ENCODE data around the gene SOX14.

The SOX14 gene

DNA sequence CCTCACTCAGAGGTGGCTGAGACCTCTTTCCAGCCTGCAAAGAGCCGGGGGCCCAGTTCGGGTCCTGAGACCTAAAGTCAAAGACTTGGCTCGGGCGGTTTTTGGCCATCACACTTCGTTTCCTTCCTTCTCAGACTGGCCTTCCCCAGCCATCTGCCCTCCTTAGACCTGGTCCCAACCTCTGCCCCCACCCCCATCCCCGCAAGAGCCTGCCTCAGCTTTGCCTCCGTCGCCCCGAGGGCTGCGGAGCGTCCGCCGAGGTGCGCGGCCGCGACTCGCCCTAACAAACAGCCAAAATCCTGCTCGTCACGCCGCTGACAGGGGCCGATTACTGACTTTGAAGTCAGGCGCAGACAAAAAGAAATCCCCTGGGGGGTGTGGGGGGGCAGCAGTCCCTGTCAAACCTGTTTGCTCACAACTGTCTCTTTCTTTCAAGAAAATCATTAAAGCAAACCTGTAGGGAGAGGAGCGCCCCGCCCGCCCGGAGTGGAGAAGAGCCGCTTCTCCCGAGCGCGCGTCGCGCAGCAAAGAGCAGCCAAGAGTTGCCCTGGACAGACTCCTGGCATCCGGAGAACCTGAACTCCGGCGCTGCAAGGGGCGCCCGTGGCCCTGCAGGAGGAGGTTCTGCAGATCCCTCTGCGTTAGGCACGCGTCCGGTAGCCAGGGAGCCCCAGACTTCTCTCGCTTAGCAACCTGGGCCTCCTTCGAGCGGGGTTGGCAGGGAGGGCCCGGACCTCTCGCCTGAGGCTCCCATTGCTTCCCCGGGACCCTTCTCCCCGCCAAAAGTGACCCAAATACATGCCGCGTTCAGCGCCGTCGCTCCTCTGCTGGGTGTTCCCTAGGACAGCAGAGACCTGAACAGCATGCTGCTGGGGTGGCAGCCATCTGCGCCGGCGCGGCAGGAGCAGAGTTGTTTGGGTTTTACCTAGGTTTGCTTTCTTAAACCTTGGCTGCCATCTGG is 4.5 kb downstream of the SOX14 start:
- DNase-seq (ENCODE audit: low read depth) = no peak

DNA sequence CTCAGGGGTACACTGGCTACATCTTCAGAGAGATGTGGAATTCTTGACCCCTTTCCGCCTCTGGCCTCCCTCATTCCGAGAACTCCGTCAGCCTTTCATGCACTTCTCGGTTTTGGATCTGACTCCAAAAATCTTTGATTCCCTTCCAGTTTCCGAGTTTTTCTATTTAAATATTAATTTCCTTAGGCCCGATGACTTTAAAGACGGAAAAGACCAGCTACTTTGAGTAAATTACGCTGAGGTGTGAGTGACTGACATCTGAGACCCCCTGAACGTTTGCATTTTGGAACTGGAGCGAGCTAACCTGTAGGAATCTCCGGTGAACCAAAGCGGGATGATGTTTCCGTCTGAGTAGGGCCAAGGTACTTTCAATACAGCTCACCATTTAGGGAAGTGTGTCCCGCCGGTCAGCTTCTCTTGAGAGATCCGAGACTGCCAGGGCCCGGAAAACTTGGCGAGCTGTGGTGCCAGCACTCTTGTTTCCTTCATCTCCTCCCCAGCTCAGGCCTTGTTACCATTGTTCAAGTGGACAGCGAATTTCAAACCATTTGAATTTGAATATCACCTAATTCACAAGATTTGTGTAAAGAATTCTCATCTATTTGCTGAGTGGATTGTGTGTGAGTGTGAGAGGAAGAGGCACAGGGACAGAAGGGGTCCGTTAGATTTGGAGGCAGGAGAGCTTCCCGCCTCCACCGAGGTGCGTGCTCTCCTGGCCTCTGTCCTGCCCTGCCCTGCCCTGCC is 5.4 kb downstream of the SOX14 start:
- DNase-seq (ENCODE audit: low read depth) = no peak

DNA sequence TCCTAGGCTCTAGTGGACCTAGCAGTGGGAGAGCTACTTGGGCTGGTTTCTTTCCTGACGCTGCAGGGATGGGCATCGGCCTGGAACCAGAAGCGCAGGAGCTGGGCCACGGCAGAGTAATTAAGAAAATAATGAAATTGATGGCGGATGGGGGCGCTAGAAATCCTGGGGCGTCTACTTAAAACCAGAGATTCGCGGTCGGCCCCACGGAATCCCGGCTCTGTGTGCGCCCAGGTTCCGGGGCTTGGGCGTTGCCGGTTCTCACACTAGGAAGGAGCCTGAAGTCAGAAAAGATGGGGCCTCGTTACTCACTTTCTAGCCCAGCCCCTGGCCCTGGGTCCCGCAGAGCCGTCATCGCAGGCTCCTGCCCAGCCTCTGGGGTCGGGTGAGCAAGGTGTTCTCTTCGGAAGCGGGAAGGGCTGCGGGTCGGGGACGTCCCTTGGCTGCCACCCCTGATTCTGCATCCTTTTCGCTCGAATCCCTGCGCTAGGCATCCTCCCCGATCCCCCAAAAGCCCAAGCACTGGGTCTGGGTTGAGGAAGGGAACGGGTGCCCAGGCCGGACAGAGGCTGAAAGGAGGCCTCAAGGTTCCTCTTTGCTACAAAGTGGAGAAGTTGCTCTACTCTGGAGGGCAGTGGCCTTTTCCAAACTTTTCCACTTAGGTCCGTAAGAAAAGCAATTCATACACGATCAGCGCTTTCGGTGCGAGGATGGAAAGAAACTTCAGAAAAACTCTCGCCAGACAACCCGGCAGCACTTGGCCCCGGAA is 6.1 kb downstream of the SOX14 start:
- no peak for DNase-seq (ENCODE audit: low read depth)

DNA sequence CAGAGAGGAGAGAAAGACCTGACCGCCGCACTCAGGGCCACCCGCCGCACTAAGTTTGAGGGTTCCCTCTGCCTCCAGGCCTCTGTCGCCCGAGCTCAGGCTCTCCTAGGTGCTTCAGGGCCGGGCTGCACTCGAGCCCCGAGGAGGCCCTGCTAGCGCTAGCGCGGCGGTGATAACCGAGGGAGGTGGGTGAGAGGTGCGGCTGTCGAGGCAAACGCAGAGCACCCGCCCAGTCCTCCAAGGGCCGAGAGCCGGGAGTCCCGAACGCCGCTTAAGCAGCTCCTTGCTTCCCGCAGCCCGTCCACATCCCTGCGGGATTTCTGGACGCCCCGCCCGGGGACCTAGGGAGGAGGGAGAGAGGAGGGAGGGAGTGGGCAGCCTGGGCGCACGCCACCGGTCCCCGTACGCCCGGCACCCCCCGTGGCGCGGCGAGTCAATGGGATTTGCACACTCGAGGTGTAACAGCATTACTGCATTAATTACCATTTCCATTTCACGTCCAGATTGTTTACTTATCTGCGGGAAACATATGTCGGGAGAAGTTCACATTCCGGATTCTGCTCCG is 6.8 kb downstream of the SOX14 start:
- no peak for DNase-seq (ENCODE audit: low read depth)

DNA sequence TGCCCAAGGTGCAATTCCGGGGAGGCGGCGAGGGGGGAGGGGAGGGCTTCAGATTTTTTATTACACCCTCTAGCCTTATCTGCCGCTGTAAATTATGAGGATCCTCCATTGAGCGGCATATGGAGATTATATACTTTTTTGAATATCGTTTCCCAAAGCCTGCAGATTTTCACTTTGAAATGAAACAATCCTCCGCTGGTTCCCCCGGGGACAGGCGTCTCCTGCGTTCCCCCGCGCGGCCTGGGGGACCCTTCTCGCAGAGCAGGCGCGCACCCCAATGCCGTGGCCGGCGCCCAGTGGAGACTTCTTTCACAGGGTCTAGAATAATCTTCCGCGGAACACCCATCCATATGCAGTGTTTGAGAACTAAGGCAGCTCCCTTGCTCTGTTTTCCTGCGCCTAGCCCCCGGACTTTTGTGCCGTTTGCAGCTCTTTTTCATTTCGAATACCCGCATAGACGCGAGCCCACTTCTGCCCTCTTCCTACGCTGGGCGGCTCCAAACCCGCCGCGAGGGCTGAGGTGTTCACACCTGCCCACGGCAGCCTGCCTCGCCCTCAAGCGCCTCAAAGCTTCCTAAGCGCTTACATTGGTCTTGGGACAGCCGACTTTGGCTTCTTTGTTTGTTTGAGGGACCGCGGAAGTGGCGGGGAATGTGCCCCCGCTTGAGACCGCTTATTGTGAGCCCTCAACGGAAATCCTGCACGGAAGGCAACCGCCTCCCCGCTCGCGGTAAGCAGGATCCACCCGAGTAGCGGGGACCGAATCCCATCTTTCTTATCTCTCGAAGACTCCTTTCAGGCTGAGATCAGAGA is 7.5 kb downstream of the SOX14 start:
- no peak for DNase-seq (ENCODE audit: low read depth)

DNA sequence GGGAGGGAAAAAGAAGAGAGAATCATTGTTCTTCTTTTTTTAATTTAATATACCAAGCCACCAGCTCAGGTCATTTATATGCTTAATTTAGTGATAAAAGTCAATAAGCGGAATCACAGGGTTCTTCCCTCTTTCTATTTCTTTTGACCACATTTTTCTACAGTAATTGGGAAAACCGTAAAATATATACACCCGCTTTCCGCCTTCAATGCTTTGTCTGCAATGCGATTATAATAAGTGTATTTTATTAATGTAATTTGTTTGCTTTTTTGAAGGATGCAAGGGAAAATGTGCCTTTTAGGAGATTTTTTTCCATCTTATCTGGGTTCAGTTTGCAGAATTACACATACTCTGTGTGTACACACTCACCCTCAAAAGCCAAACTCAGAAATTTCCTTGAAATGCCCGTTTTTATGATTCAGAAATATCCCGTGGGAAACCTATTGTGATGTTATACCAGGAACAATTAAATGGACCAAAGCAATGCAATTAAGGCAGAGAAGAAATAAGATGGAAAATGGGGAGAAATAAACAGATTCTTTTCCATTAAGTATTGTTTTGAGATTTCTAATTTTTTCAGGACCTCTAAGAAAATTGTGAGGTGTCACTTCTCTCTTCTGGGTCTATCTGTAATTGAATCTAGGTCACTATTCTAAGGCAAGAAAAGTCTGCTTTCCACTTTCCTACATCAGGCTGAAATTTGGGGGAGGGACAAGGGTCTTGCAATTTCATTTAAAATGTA is 8.3 kb downstream of the SOX14 start:
- no peak for DNase-seq (ENCODE audit: low read depth)

DNA sequence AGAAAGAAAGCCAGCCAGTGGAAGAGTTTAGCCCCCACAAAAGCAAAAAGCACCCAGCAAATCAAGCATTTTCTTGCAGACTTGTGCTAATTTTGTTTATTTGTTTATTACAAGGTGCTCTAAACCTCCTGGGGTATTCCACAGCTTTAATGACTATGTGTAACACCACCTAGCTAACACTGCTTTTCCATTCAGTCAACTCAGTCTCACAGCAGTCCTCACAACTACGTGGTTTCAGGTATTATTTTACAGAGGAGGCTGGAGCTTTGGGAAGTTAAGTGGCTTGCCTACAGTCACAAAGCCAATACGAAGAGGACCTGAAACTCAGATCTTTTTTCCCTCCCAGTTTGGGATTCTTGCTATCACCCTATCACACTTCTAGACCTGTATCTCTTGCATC is 14.8 kb downstream of the SOX14 start:
- no peak for DNase-seq (ENCODE audit: low read depth)

DNA sequence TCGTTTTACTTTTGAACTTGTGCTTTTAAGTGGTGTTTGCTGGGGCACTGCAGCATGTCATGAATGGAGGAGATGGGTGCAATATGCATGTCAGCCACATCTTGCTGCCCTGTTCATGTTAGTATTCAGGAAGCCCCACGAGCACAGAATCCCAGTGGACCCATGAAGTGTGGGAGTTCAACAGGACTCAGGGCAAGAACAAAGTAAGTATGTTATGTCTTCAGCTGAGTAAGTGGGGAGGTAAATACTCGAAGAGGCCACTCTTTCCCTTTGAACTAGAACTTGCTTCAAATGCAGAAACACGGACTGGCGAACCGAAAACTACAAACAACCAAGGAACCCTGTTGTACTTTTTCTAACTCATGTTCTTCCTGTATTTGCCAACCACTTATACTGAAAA is 23.4 kb downstream of the SOX14 start:
- no peak for DNase-seq (ENCODE audit: low read depth)

DNA sequence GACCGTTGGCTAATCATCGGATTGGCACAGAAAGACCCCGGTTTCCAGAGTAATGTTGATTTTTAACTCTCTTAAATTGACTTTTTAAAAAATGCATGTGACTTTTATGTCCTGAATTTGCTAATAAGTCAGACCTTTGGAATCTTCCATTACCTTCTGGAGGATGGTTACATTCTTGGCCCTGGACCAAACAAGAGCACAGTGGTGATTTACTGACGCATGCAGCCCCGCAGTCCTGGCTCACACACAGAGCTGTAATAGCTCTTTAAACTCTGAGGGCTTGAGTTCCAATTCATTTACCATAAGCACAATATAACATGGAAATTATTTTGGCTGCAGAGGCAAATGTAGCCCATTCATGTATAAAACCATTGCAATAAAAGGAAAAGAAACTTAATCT is 25.1 kb downstream of the SOX14 start:
- no peak for DNase-seq (ENCODE audit: low read depth)

DNA sequence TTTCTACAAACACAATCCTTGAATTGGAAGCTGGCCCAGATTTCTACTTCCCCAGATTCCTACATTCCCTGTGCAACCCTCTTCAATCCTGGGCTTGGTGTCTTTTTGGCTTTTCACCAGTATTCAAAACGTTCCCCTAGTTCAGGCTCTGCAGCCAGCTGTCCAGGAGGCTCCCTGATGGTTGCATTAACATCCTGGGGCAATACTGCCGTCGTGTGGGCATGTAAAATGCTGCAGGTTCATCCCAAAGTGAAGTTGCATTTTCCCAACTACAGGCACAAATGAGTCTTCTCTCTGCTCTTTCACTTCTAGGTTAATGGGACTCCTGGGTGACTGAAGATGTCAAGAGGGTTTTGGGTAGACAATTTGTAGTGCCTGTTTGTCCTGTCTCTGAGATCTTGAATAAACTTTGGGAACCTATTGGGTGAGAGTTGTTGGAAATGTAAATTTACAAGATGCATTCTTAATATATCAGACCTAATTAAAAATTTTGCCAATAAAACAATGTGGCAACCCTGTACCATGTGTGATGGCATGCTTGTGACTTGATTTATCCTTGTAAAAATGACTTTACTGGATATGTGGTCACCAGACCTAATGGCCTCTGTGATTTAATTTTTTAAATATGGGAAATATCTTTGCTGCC is 28.6 kb downstream of the SOX14 start:
- DNase-seq (ENCODE audit: low read depth) = no peak

DNA sequence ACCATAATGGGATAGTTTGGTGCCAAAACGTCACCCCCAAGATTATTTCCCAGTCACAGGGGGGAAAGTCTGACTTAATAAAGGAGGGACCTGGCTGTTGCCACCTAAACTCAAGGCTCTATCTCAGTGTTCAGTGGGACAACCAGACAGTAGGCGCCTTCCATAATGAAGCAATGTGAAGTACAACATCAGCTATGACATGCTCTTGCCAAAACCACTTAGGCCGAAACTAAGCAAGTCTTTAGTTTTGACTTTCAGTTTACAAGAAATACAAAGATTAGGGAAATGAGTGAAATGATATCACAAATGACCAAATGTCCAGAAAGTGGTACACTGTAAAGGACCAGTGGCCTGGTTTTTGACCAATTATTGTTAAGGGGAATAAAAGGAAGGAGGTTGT is 32.9 kb downstream of the SOX14 start:
- no peak for DNase-seq (ENCODE audit: low read depth)

DNA sequence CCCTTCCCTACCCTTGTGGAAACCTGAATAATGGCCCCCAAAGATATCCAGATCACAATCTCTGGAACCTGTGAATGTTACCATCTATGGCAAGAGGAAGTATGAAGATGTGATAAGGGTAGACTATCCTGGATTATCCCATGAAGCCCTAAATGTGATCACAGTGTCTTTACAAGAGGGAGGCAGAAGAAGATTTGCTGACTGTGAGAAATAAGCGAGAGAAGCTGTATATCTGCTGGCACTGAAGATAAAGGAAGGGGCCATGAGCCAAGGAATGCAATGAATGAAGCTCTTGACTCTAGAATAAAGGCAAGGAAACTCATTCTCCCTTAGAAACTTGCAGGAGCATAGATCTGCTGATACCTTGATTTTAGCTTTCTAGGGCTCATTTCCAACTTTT is 39.1 kb downstream of the SOX14 start:
- DNase-seq (ENCODE audit: low read depth) = no peak

DNA sequence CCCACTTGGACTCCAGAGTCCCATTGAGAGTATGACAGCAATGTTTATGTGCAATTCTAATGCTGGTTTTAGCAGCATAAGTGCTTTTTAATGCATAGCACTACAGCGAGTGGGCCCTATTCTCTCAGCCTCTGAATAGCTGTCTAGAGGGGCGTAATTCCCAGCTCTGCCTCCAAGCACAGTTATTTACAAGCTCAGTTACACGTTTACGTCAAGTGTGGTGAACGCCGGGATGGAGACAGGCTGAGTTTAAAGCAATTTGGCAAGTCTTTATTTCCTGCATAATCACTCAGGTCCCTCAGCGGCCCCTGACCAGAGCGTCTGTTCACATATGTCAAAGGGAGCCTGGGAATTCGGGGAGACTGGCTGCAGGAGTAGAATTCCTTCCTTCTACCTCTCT is 43.9 kb downstream of the SOX14 start:
- no peak for DNase-seq (ENCODE audit: low read depth)

DNA sequence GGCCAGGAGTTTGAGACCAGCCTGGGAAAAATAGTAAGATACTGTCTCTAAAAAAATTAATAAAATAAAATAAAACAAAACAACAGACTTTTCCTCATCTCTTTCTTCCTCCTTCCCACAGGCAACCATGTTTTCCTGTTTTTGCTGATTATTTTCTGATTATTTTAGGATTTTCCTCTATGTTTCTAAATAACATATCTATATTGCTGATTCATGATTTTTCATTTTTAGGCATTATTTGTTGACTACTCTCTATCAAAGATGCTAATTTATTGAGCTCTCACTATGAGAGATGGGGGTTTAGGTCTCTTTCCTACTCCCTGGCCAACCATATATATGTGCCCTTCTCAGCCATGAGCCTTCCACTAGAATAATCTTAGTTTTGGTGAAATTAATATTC is 45.4 kb downstream of the SOX14 start:
- DNase-seq (ENCODE audit: low read depth) = no peak

DNA sequence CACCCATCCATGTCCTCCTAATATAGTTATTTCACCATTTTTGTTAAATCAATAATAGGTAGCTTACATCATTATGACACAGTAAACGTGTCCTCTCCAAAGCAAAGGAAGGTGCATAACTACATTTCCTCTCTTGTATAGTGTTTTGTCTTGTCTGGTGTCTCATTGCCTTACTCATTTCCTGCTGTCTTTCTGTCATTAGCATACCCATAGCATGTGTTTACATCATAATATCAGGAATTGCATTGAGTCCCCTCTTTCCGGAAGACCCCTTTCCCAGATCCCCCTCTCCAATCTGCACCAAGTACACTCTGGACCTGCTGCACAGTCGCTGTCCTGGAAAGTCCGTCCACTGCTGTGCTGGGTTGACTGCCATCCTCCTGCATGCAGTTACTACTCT is 47.9 kb downstream of the SOX14 start:
- DNase-seq (ENCODE audit: low read depth) = no peak

DNA sequence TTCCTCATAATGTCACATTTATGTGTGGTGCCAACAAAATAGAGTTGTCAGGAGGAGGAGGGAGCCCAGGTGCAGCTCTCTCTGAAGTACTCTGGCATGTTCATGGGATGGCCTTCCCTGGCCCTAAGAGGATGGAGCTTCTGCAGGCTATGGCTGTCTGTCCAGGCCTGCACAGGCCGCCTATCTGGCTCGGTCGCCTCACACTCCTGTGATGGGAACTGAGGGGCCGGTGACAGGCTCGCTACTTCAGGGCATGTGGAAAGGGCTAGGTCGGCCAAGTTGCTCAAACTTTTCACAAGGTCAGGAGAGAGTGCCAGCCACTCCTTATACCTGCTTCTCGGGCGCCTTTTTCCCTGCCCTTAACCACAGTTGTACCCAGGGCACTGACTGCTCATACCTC is 51.1 kb downstream of the SOX14 start:
- no peak for DNase-seq (ENCODE audit: low read depth)
